Retina (tissue), 1 donor: Measurements from ENCODE around the gene PPP1R12A.

Experiments used
- DNase-seq: peaks from one replicate; pipeline ENCODE4 v3.0.0-alpha.2; 2016

The PPP1R12A gene

GRCh38 chr12:79766705-79767464, 168.0 kb downstream of the PPP1R12A start:
- DNase-seq: no peak

- DNase-seq: no peak
These were observed 169.7 kb downstream of the PPP1R12A start for GRCh38 chr12:79765157-79765556.

- no peak for DNase-seq
These were observed 170.3 kb downstream of the PPP1R12A start for GRCh38 chr12:79764641-79765040.

GRCh38 chr12:79763766-79764452, 171.0 kb downstream of the PPP1R12A start:
- no peak for DNase-seq

- DNase-seq: no peak
These were observed 173.6 kb downstream of the PPP1R12A start for GRCh38 chr12:79761341-79761740.

- DNase-seq: no peak
These were observed 187.6 kb downstream of the PPP1R12A start for GRCh38 chr12:79747274-79747673.

- peak; percentile 23 for DNase-seq
These were observed 196.8 kb downstream of the PPP1R12A start for GRCh38 chr12:79737875-79738718.

GRCh38 chr12:79732638-79733037, 202.3 kb downstream of the PPP1R12A start:
- no peak for DNase-seq

- DNase-seq: no peak
These were observed 208.9 kb downstream of the PPP1R12A start for GRCh38 chr12:79725987-79726386.
